ENCODE measurements around the gene SCP2. TPM values are rescaled to one million over a fixed set of nuclear protein-coding genes. Genes with fewer than 3 reads are reported as not detected.

SCP2 gene
- total RNA-seq, 3 donors from 2014 or later: 97.3 to 144 (median 139) TPM

GRCh38 chr1:53084589-53084971 is 157.5 kb downstream of the SCP2 start:
- intact Hi-C loops (cut with DNase I; ENCODE audit: low total_unique reads): no loop called here
- DNase-seq (ENCODE audit: low spot score in 2 of 2): no peak
- H3K4me1 ChIP-seq: no peaks in the 10 kb centered on the region
- no peaks in the 10 kb centered on the region for H3K27me3 ChIP-seq
- H3K9me3 ChIP-seq: no peaks in the 10 kb centered on the region
- H3K36me3 ChIP-seq: no peaks in the 10 kb centered on the region
- H3K4me3 ChIP-seq: no peak overlapping the region
- TF ChIP-seq CTCF (IDR thresholded peaks at IDR 0.05) (no peak), POLR2A (IDR thresholded peaks at IDR 0.05) (no peak), POLR2AphosphoS5 (IDR thresholded peaks at IDR 0.05) (no peak)
- H3K27ac ChIP-seq: no peak overlapping the region

- Histone ChIP-seq H3K36me3 (no peaks in the 10 kb centered on the region), H3K27ac (no peak overlapping the region), H3K4me1 (no peaks in the 10 kb centered on the region), H3K9me3 (no peaks in the 10 kb centered on the region), H3K27me3 (no peaks in the 10 kb centered on the region), H3K4me3 (no peak overlapping the region)
- TF ChIP-seq CTCF (IDR thresholded peaks at IDR 0.05) (no peak), POLR2A (IDR thresholded peaks at IDR 0.05) (no peak), POLR2AphosphoS5 (IDR thresholded peaks at IDR 0.05) (no peak)
- intact Hi-C loops (cut with DNase I; ENCODE audit: low total_unique reads): no loop called here
- no peak for DNase-seq (ENCODE audit: low spot score in 2 of 2)
Observed at GRCh38 chr1:53085405-53085804, 158.3 kb downstream of the SCP2 start.

GRCh38 chr1:53086491-53087070 is 159.5 kb downstream of the SCP2 start:
- DNase-seq (ENCODE audit: low spot score in 2 of 2): no peak
- H3K27me3 ChIP-seq: no peaks in the 10 kb centered on the region
- H3K36me3 ChIP-seq: no peaks in the 10 kb centered on the region
- no peaks in the 10 kb centered on the region for H3K9me3 ChIP-seq
- no peak overlapping the region for H3K27ac ChIP-seq
- intact Hi-C loops (cut with DNase I; ENCODE audit: low total_unique reads): no loop called here
- no peak overlapping the region for H3K4me3 ChIP-seq
- no peaks in the 10 kb centered on the region for H3K4me1 ChIP-seq
- TF ChIP-seq POLR2AphosphoS5 (IDR thresholded peaks at IDR 0.05): no peak
- no peak for TF ChIP-seq CTCF (IDR thresholded peaks at IDR 0.05)
- no peak for TF ChIP-seq POLR2A (IDR thresholded peaks at IDR 0.05)

- Histone ChIP-seq H3K4me1 (no peaks in the 10 kb centered on the region), H3K27ac (no peak overlapping the region)
- intact Hi-C loops (cut with DNase I; ENCODE audit: low total_unique reads): no loop called here
Observed at GRCh38 chr1:53087332-53088285, 160.5 kb downstream of the SCP2 start.

More at GRCh38 chr1:53087332-53088285, 160.5 kb downstream of the SCP2 start:
- Histone ChIP-seq H3K9me3 (no peaks in the 10 kb centered on the region), H3K36me3 (no peaks in the 10 kb centered on the region), H3K27me3 (no peaks in the 10 kb centered on the region), H3K4me3 (no peak overlapping the region)
- DNase-seq (ENCODE audit: low spot score in 2 of 2): no peak
- TF ChIP-seq POLR2A (IDR thresholded peaks at IDR 0.05) (no peak), POLR2AphosphoS5 (IDR thresholded peaks at IDR 0.05) (no peak), CTCF (IDR thresholded peaks at IDR 0.05) (no peak)
